GM12801 (cell line): ENCODE measurements around the gene ASZ1.

Source experiments
- TF ChIP-seq, protein P1 (sequence below): IDR thresholded peaks from one replicate; pipeline ENCODE4 v1.5.1; 2011; ENCODE audit warnings: control low read depth; ENCODE audit not compliant: insufficient read length; ENCODE audit errors: extremely low read depth

ASZ1 gene

DNA sequence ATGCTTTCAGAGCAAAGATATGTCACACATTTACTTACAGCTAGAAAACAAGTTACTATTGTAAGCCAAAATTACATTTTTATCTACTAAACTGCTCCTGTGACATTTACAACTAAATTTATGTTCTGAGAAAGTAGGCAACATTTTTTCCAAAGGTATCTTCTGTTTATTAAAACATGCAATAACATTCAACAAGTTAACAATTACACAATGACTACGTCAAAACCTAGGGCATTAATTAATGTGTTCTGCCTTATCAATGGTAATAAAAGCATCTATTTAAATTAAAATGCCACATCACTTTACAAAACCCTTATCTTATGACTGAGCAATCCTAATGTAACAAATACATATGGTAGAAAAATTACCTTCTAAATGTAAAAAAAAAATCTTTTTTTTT, 14.9 kb downstream of the ASZ1 start:
- TF ChIP-seq, protein P1, sequence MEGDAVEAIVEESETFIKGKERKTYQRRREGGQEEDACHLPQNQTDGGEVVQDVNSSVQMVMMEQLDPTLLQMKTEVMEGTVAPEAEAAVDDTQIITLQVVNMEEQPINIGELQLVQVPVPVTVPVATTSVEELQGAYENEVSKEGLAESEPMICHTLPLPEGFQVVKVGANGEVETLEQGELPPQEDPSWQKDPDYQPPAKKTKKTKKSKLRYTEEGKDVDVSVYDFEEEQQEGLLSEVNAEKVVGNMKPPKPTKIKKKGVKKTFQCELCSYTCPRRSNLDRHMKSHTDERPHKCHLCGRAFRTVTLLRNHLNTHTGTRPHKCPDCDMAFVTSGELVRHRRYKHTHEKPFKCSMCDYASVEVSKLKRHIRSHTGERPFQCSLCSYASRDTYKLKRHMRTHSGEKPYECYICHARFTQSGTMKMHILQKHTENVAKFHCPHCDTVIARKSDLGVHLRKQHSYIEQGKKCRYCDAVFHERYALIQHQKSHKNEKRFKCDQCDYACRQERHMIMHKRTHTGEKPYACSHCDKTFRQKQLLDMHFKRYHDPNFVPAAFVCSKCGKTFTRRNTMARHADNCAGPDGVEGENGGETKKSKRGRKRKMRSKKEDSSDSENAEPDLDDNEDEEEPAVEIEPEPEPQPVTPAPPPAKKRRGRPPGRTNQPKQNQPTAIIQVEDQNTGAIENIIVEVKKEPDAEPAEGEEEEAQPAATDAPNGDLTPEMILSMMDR, result no peak

DNA sequence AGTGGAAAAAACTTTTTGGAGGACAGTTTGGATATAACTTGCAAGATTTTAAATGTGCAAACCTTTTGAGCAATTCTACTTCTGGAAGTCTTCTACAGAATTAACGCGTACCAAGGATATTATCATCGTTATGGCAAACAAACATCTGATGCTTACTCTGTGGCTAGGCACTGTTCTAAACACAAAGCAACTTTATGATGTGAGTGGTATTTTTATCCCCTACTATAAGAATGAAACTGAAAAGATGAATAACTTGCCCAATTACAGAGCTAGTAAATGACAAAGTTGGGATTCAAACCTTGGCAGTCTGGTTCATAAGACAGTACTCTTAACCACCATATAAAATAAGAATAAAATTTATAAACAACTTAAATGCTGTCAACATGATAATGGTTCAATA, 15.8 kb downstream of the ASZ1 start:
- TF ChIP-seq, protein P1, result no peak

DNA sequence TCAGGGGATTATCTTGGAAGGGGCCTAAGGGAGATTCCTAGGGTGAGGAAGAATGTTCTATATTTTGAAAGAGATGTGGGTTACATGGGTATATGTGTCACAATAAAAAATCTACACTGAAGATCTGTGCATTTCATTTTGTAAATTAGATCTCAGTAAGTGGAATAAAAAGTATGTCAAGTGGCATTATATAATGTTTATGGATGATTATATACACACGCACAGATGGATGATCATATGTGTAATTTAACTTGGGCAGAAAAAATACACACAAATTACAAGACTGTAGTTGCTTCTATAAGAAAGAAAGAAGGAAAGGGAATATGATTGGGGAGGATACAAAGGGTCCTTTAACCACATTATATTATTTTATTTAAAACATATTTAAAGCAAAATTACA, 18.5 kb downstream of the ASZ1 start:
- TF ChIP-seq, protein P1, result no peak

DNA sequence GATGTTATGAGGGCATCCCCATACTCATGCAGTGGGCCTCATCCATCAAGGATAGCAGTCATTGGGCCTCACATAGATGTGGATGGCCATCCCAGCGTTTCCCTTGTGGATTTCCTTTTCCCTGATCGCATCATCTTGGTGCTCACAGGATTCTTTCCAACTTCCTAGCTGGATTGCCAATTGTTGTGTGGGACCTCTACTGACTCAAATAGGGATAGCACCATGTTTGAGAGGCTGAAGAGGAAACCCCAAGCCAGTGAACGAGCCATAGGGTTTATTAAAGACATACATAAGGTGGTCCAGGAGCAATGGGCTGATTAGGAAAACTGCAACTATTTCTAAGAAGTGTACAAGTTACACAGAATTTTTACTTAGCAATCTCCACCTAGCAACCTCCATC, 21.8 kb downstream of the ASZ1 start:
- TF ChIP-seq, protein P1, result no peak

DNA sequence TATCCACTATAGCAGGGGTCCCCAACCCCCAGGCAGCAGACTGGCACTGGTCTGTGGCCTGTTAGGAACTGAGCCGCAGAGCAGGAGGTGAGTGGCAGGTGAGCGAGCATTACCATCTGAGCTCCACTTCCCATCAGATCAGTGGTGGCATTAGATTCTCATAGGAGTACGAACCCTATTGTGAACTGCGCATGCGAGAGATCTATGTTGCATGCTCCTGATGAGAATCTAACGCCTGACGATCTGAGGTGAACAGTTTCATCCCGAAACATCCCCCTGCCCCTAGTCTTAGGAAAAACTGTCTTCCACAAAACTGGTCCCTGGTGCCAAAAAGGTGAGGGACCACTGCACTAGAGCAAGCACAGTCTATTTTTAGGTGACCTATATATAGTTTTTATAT, 23.6 kb downstream of the ASZ1 start:
- TF ChIP-seq, protein P1, result no peak

DNA sequence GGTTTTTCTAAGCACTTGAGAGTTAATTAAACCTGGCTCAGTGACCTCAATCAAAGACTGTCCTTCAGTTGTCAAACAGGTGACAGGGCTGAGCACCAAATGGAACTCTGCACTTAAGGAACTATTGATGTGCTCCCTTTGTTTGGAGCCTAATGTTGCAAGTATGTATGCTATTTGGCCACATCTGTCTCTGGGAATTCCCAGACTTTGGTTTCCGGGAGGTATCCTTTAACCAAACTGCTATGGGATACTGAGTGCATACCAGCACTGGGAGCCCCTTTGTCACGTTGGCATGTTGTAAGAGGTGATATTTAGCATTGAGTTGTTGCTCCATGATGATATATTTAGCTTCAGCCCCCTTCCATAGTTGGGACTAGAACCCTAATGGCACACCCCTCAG, 25.2 kb downstream of the ASZ1 start:
- TF ChIP-seq, protein P1, result no peak

DNA sequence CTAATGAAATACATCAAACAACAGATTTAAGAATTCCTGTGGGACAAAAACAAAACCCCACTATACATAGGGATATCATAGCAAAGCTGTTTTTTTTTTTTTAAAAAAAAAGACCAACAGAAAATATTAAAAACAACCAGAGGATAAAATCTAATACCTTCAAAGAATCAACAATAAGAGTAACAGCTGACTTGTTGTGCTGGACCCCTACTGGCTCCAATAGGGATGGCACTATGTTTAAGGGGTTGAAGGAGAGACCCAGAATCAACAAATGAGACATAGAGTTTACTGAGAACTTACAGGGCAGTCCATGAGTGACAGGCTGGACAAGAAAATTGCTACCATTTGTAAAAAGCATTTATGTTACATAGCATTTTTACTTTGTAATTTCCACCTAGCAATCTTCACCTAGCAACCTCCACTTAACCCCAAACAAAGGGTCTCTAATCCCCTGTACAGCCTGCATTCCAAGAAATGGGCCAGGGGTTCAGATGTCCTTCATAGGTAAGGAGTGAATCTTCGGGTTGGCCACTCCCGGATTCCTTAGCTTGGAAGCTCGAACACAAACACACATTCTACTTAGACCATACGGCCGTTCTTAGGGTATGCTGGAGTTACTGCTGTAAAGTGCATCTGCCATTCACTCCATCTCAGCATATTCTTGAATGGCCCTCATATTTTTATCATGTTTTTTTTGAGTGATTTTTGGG, 25.8 kb downstream of the ASZ1 start:
- TF ChIP-seq, protein P1, result no peak
